GM19239 (cell line): ENCODE results near the gene THRSP.
"Not testable (repeated sequence)": the region's sequence is repeated elsewhere in the genome, so short reads cannot be mapped to it uniquely, and the experiment has no call there.

Experiments used
- DNase-seq: peaks from one replicate; pipeline ENCODE4 v3.0.0; 2011; ENCODE audit warnings: low spot score; ENCODE audit not compliant: insufficient read length
- FAIRE-seq: peaks from 2 replicates; lab custom pipeline; 2011; peaks lifted over from hg19 to GRCh38; lab: Jason Lieb, UNC

The THRSP gene

GRCh38 chr11:78038697-78039313, 24.9 kb upstream of the THRSP start:
- DNase-seq, result no peak

GRCh38 chr11:78039391-78039918, 24.2 kb upstream of the THRSP start:
- no peak for DNase-seq
- peak; percentile 66 for FAIRE-seq

More at GRCh38 chr11:78038697-78039313, 24.9 kb upstream of the THRSP start:
- FAIRE-seq, result no peak

GRCh38 chr11:78039919-78040671, 23.6 kb upstream of the THRSP start:
- FAIRE-seq (peak; percentile 83), DNase-seq (peak; percentile 63)

GRCh38 chr11:78040691-78041379, 22.8 kb upstream of the THRSP start:
- no peak for FAIRE-seq

GRCh38 chr11:78041380-78041719, 22.3 kb upstream of the THRSP start:
- DNase-seq, FAIRE-seq: not testable (repeated sequence)

More at GRCh38 chr11:78040691-78041379, 22.8 kb upstream of the THRSP start:
- no peak for DNase-seq

- FAIRE-seq, result no peak
- no peak for DNase-seq
Measured at GRCh38 chr11:78041843-78042440, 21.7 kb upstream of the THRSP start.

- DNase-seq (no peak), FAIRE-seq (no peak)
Measured at GRCh38 chr11:78044706-78045105, 19.0 kb upstream of the THRSP start.

- DNase-seq (peak; percentile 75), FAIRE-seq (no peak)
Measured at GRCh38 chr11:78045851-78046485, 17.7 kb upstream of the THRSP start.

- no peak for DNase-seq
Measured at GRCh38 chr11:78046486-78046854, 17.2 kb upstream of the THRSP start.

GRCh38 chr11:78048561-78048960, 15.1 kb upstream of the THRSP start:
- DNase-seq (no peak), FAIRE-seq (no peak)

More at GRCh38 chr11:78046486-78046854, 17.2 kb upstream of the THRSP start:
- no peak for FAIRE-seq

GRCh38 chr11:78049348-78049747, 14.3 kb upstream of the THRSP start:
- no peak for FAIRE-seq
- no peak for DNase-seq

- no peak for DNase-seq
- no peak for FAIRE-seq
Measured at GRCh38 chr11:78050964-78051831, 12.5 kb upstream of the THRSP start.

GRCh38 chr11:78054971-78055370, 8.7 kb upstream of the THRSP start:
- FAIRE-seq (no peak), DNase-seq (no peak)

- no peak for DNase-seq
Measured at GRCh38 chr11:78056093-78056492, 7.6 kb upstream of the THRSP start.

GRCh38 chr11:78057462-78058055, 6.1 kb upstream of the THRSP start:
- FAIRE-seq, result no peak
- no peak for DNase-seq

More at GRCh38 chr11:78056093-78056492, 7.6 kb upstream of the THRSP start:
- FAIRE-seq, result no peak

GRCh38 chr11:78059749-78060328, 3.8 kb upstream of the THRSP start:
- not testable (repeated sequence) for FAIRE-seq, DNase-seq

GRCh38 chr11:78060533-78060932, 3.1 kb upstream of the THRSP start:
- DNase-seq (no peak), FAIRE-seq (no peak)
